Right lobe of liver (tissue), 6 donors: ENCODE measurements around the gene KCTD18. TPM values are rescaled to one million over a fixed set of nuclear protein-coding genes. Genes with fewer than 3 reads are reported as not detected.

Experiments
- ATAC-seq, 4 donors: fragments of 200-7000 bp; cut with Tn5 transposase; one replicate each; pipeline ENCODE4 v1.9.1; 2020; ENCODE audit warnings: mild to moderate bottlenecking in 4 of 4, moderate library complexity in 4 of 4
- DNase-seq, 3 donors: peaks; one replicate each; pipeline ENCODE4 v3.0.0-alpha.2; 2020
- H3K27ac ChIP-seq, 3 donors: fragments of 200-600 bp; one replicate each; pipeline ENCODE4 v1.8.0; 2022
- H3K27me3 ChIP-seq, 2 donors: fragments of 200-600 bp; one replicate each; pipeline ENCODE4 v1.8.0; 2022
- H3K36me3 ChIP-seq, 4 donors: fragments of 200-600 bp; sonication (generic) in 1 of 4; one replicate each; pipeline versions ENCODE4 v1.5.1 to v1.8.0; 2017 to 2022; ENCODE audit warnings: control low read depth in 1 of 4
- H3K4me1 ChIP-seq, 4 donors: fragments of 200-600 bp; sonication (generic) in 1 of 4; one replicate each; pipeline versions ENCODE4 v1.5.1 to v1.8.0; 2017 to 2022; ENCODE audit warnings: control low read depth in 1 of 4
- H3K4me3 ChIP-seq, 3 donors: fragments of 200-600 bp; one replicate each; pipeline ENCODE4 v1.8.0; 2022
- H3K9me3 ChIP-seq, 4 donors: fragments of 200-600 bp; sonication (generic) in 1 of 4; one replicate each; pipeline versions ENCODE4 v1.5.1 to v1.8.0; 2017 to 2022; ENCODE audit warnings: control low read depth in 1 of 4
- POLR2A ChIP-seq: fragments of 450-650 bp; IDR thresholded peaks from one replicate; pipeline ENCODE4 v1.6.1; 2017; ENCODE audit warnings: antibody characterized with exemption, mild to moderate bottlenecking
- WGBS: methylation state at CpG from one replicate; pipeline ENCODE4 v1.1.6; 2018; ENCODE audit warnings: low coverage, low lambda C conversion rate; ENCODE audit not compliant: insufficient coverage; ENCODE audit errors: missing lambda C conversion rate; 5-methylcytosine and 5-hydroxymethylcytosine counted together
- intact Hi-C, 2 donors: fragments of 100-400 bp; cut with DNase I; formaldehyde crosslinking; loops; one replicate each; pipeline versions ENCODE4 v1.11.2 to v1.14.1; 2022
- total RNA-seq, 6 experiments: library from RNA; depleted of rRNA in 2 of 6; stranded (reverse); fragments of >200 nt in 2 of 6; fragmentation: NEBNext Ultra II Directional in 3 of 6; extraction: Animal tissue kit (Norgen Biotek cat#: 25700) in 3 of 6; gene quantifications; one replicate each; pipeline versions ENCODE4 v1.1.0 to v1.2.4, GENCODE V29; 2016 to 2023
- TF ChIP-seq, protein P1 (sequence below), 4 donors: fragments of 200-600 bp in 3 of 4; fragments of 450-650 bp in 1 of 4; IDR thresholded peaks; one replicate each; pipeline versions ENCODE4 v1.5.1 to v1.8.0; 2016 to 2022; ENCODE audit warnings: antibody characterized with exemption in 4 of 4, mild to moderate bottlenecking in 2 of 4
- donor health status: DM: no; HTN: yes; CAD: no.
- donor health status: DM: no; HTN: no; CAD: no.
- donor health status: DM: no; HTN: no; CAD: no.
- donor health status: DM: no; HTN: yes; CAD: no.
- donor health status: DM: no; HTN: yes; CAD: no.

The KCTD18 gene
- total RNA-seq, 6 experiments from 2014 or later = 6.2 to 16.7 (median 7.3) TPM

DNA sequence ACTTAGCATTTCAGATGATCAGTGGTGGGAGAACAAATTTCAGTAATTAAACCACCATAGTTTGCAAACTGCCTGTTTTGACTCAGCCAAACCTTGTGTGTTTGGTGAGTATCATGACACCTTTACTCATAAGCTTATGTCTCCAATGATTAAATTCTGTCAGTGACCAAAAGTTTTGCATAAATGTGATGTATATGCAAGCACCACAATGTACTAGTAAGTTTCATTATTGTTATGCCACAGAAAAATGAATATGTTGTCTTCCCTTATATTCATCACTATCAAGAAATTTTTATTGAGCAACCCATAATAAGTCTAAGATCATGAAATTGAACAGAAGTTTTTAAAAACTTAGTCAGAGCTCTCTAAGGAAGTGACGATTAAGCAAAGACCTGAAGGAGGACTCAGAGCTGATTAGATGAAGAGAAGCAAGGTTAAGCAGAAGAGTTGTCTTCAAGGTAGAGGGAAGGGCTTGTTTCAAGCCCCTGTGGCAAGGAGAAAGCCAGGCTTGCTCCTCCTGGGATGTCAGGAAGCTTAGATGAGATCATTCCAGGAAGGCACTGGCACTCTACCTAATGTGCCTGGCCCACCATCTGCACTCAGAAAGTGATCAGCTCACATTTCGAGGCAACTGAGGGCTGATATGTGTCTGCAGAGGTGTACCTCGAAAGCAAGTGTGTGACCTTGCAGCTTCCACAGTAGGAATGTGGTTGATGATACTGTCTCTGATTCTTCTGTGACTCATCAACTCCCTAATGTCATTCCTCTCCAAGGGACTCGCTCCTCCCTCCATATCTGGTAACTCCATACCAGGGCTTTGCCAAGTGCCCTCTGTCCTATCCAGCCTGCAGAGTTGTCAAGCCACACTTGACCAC lies 54.7 kb downstream of the KCTD18 start:
- H3K27ac ChIP-seq = peak overlapping the region in 1 of 3 donors; percentile 44
- peaks cover 0 to 15% (median 5%) of the 10 kb centered on the region in 4 donors for H3K4me1 ChIP-seq
- no peaks in the 10 kb centered on the region for H3K27me3 ChIP-seq
- 62% methylated on average over 3 of the region's 4 CpGs for WGBS
- ATAC-seq (peak; percentile 69 to 95 (median 78)), DNase-seq (no peak)
- H3K36me3 ChIP-seq = peaks cover 0 to 16% (median 0%) of the 10 kb centered on the region in 4 donors
- no peak for TF ChIP-seq POLR2A
- TF ChIP-seq, protein P1, sequence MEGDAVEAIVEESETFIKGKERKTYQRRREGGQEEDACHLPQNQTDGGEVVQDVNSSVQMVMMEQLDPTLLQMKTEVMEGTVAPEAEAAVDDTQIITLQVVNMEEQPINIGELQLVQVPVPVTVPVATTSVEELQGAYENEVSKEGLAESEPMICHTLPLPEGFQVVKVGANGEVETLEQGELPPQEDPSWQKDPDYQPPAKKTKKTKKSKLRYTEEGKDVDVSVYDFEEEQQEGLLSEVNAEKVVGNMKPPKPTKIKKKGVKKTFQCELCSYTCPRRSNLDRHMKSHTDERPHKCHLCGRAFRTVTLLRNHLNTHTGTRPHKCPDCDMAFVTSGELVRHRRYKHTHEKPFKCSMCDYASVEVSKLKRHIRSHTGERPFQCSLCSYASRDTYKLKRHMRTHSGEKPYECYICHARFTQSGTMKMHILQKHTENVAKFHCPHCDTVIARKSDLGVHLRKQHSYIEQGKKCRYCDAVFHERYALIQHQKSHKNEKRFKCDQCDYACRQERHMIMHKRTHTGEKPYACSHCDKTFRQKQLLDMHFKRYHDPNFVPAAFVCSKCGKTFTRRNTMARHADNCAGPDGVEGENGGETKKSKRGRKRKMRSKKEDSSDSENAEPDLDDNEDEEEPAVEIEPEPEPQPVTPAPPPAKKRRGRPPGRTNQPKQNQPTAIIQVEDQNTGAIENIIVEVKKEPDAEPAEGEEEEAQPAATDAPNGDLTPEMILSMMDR (IDR thresholded peaks at IDR 0.05) = no peak
- H3K4me3 ChIP-seq = no peak overlapping the region
- intact Hi-C loops = no loop called here
- no peaks in the 10 kb centered on the region for H3K9me3 ChIP-seq

DNA sequence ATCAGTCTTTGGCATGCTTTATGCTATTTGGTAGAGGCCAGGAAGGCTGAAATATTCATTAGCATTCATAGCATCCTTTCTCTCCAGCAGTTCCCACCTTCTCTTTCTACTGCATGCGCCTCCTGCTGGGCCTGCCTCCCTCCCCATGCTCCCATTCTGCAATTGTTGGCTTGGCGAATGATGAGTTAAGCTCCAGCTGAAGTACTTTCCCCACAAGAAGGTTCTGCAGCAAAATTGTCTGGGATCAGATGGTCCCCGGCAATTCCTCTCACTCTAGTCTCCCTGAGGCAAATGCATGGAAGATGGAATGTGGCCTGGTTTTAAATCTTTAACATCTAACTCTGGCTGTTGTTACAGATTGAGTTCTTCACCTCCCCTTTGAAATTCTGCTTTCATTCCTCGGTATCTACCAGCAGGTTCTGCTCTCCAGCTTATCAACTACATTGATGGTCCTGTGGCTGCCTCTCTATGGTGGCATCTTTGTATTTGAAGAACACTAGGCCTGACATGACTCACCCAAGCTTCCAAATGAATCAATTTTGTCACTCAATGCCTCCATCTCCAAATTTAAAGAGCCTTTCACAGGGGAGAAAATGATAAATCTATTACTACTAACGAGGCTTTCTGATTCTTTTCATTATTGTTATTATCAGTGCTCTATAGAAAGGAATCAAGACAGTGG lies 55.9 kb downstream of the KCTD18 start:
- 76% methylated on average over 4 of the region's 5 CpGs for WGBS
- Histone ChIP-seq H3K27me3 (no peaks in the 10 kb centered on the region), H3K27ac (no peak overlapping the region), H3K4me3 (no peak overlapping the region), H3K4me1 (peaks cover 0 to 15% (median 5%) of the 10 kb centered on the region in 4 donors), H3K9me3 (no peaks in the 10 kb centered on the region), H3K36me3 (peaks cover 0 to 6% (median 0%) of the 10 kb centered on the region in 4 donors)
- no peak for TF ChIP-seq POLR2A
- TF ChIP-seq, protein P1 (IDR thresholded peaks at IDR 0.05) = no peak
- DNase-seq (no peak), ATAC-seq (no peak)
- intact Hi-C loops = no loop called here

DNA sequence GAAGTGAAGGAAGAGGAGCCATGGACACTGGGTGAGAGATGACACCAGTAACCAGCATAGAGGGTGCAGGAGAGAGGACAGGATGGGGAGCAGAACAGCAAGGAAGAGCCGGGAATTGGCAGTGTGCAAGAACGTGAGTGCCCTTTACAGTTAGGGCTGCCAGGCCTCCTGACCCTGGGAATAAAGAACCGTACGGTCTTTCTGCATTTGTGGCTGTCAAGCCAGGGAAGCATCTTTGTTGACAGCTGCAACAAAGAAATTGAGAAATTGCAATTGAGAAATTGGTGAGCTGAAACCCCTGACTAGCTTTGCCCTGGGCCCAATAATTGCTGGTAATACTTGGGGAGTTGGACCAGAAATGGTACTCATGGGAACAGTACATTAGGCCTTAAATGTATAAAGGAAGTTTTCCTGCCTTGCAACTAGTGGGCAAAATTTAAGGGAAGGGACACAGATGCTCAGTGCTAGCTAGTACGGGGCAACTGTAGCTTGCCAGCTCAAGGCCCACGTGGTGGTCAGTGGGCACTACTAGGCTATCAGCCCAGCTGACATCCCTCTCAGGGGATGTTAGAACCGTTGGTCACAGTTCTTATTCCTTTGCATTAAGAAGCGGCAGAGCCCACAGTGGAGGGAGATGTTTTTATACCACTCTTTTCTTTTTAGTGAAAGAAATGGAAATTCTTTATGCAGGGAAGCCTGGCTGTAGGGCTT lies 56.6 kb downstream of the KCTD18 start:
- Histone ChIP-seq H3K9me3 (no peaks in the 10 kb centered on the region), H3K27me3 (no peaks in the 10 kb centered on the region), H3K27ac (no peak overlapping the region), H3K36me3 (peaks cover 0 to 4% (median 0%) of the 10 kb centered on the region in 4 donors), H3K4me1 (peaks cover 0 to 15% (median 5%) of the 10 kb centered on the region in 4 donors), H3K4me3 (no peak overlapping the region)
- no peak for ATAC-seq
- 87% methylated on average over 8 of the region's 8 CpGs for WGBS
- intact Hi-C loops = no loop called here
- no peak for DNase-seq
- TF ChIP-seq, protein P1 (IDR thresholded peaks at IDR 0.05) = no peak
- TF ChIP-seq POLR2A = no peak

DNA sequence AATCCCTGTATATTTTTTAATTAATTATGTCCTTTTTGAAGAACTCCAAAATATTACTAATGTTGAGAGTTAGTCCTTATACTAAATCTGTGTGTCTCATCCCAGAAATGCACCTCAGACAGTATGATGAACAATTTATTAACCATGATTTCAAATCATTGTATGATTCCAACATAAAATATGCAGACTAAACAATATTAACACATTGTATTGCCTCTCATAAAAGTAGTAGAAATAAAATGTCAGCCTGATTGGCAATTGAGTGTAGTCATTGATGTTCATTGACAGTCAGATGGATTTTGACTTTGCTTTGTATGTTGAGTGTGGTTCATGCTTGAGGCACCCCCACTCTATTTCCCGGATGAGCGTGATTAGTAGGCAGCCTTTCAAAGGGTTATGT lies 57.5 kb downstream of the KCTD18 start:
- intact Hi-C loops = no loop called here
- 91% methylated on average over 2 of the region's 2 CpGs for WGBS
- no peak for TF ChIP-seq POLR2A
- TF ChIP-seq, protein P1 (IDR thresholded peaks at IDR 0.05) = no peak

More for the DNA sequence above, 57.5 kb downstream of the KCTD18 start:
- DNase-seq (no peak), ATAC-seq (no peak)
- H3K27me3 ChIP-seq = no peaks in the 10 kb centered on the region
- H3K36me3 ChIP-seq = peaks cover 0 to 4% (median 0%) of the 10 kb centered on the region in 4 donors
- no peak overlapping the region for H3K4me3 ChIP-seq
- peaks cover 0 to 15% (median 5%) of the 10 kb centered on the region in 4 donors for H3K4me1 ChIP-seq
- H3K9me3 ChIP-seq = no peaks in the 10 kb centered on the region
- H3K27ac ChIP-seq = no peak overlapping the region
